HS-5 (cell line): ENCODE data around the gene USF3.

ENCODE experiments used
- DNase-seq: peaks from one replicate; pipeline ENCODE4 v3.0.0-alpha.2; 2012; ENCODE audit warnings: low read depth

The USF3 gene

DNA sequence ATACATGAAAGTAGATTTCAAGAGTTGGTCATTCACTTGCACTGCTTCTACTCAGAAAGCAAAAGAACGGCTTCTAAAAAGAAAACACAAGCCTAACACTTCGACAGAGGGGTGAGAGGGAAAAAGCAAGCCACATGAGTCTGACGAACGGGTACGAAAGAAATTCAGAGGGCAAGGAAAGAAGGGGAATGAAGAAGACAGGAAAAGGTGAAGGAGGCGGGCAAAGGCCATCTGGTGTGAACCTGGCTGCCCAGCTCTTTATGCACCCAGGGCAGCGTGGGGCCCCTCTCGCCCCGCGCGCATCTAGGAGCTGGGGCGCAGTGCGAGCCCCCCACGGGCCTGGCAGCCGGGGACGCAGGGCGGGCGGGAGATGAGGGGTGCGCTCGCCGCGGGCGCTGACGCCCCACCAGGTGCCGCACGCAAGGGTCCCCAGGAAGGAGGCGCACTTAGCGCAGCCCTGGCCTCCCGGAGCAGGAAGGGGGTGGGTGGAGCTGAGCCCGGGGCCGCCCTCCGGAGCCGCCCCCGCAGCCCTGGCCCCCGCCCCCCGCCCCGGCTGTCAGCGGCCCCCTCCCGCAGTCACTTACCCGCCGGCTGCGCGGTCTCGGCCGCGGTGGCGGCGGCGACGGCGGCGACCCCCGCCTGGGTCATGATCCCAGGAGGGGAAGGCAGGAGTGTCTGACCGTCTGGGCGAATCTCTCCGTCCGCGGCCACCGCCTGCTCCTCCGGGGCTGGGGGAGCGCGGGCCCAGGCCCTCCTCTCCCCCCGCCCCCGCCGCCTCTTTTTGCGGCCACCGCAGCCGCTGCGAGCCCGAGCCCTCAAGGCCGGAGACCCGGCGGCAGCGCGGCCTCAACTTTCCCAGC lies at the start of gene USF3:
Gene USF3 (minus strand): TSS at position 857 of the 860 bp plus-strand sequence. CDS start 21,764 bp downstream, outside the sequence.
- DNase-seq: no peak

DNA sequence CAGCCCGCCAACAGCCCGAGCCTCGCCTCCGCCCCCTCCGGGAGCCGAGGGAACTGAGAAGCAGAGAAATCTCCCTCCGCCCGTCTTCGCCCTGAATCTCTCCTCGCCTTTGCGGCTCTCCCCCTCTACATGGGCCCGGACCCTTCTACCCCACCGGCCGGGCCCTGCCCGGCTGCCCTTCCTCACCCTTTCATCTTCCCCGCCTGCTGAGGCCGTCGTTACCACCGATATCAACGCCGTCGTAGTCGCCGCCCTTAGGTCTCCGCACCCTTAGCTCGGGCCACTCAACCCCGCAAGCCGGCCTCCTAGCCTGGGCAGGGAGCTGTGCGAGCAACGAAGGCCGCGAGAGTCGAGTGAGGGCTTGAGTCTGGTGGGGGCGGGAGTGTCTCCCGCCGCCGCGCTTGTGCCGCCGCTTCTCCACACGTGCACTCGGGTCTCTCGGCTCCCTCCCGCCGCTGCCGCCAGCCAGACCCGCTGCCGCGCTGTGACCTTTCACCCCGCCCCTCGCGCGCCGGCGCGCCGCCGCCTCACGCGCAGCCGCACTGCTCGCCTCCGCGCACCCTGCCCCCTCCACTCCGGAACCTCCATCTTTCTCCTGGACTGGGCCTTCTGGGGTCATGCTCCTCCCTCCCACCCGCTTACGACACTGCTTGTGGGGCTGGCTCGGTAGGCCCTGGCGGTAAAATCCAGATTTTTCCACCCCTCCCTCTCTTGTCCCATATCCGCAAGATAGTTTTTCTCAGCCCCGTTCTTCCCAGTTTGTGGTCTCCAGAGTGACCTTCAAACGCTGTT lies 49.5 kb upstream of the USF3 start, which contains the start of gene NAA50:
Gene NAA50 (minus strand): TSS at position 494 of the 792 bp plus-strand sequence. CDS start 300 bp downstream, at position 194.
- DNase-seq: peak; percentile 74

DNA sequence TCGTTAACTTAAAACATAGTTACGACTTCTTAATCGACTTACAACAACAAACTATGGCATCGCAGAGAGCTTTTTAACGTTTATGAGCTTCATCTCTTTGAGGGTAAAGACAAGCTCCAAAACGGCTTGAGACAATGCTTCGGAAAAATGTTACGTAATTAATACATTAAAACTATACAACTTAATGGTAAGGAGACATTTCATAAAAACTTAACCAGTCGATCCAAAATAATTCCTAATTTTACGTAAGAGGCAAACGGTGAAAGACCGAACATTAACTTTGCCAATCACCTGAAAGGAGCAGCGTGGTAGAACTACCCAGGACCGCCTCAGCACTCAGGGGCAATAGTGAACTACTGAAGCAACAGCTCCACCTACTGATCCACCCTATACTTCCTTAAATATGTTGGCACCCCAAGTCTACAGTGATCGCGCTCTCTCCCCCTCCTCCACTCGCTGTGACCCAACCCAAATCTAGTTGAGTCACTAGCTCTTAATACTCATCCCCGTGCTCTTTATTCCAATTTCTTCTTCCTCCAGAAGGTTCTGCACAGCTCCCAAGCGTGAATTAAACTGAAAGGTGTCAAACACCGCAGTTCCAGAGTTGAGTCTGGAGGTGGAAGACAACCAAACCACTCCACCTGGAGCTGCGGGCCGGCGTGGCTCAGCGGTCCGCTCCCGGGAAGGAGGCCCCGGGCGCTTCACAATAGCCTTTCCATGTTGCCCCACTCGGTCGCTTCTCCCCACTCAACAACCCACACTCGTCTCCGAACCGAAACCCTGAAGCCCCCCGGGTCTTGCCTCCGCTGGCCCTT lies 48.7 kb upstream of the USF3 start:
- peak; percentile 82 for DNase-seq

DNA sequence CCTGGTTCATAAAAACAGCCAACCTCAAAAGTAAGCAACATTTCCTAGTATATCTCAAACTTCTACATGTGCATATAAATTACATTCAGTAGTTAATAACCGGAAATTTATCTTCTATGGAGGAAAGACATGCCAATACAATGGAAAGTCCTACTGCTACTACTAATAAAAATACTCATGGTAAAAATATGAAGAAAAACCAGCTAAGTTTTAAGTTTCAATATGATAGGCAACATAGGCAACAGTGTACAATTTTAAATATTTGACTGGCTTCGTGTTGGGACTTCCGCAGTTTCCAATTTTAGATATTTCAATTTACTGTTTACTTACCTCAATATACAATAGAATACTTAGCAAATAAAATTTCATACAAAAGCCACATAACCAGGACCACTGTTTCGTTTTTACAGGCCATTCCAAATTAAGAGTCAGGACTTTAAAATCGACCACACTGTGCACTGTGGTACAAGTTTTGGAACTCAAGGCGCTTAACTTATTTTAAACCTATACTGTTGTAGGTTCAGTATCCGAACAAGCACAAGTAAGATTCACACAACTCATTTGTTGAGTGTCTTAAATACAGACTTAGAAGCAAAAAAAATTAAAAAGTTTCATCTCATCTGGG lies 46.7 kb upstream of the USF3 start:
- no peak for DNase-seq

GRCh38 chr3:113741620-113742019 lies 45.2 kb upstream of the USF3 start:
- DNase-seq: no peak

DNA sequence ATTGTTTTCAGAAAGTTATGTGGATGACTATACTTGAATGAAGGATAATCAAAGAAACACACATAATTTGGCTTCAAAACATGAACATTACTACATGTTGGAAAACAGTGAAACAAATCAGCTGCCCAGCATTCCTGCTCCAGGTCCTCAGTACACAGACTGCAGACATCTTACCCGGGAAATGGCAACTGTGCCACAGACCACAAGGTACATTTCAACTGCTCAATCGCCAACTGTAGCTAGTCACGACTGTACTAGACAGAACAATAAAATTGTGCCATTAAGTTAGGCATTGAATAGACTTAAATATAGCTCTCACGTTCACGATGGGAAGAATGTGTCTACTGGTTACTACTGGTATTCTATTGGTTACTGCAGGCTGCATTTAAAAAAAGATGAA lies 44.6 kb upstream of the USF3 start:
- no peak for DNase-seq

DNA sequence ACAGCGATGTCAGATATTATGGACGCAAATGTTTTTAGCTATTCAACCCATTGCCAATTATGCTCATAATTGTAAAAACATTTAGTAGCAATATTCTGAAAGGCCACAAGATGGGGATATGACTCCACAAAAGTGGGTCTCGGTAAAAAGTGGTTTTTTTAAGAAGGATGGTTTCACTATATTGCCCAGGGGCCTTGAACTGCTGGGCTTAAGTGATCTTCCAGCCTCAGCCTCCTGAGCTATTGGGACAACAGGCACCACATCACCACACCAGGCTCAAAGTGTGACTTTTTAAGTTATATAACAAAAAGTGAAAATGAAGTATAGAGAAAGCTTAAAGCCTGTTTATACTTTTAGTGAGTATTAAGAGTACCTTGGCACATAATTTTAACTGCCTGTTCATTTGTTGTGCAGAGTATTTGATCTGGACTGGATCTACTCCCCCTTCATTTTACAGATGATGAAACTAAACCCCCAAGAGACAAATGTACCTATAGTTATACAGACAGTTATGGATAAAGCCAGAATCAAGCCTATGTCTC lies 40.2 kb upstream of the USF3 start:
- no peak for DNase-seq

- no peak for DNase-seq
These were observed 35.3 kb upstream of the USF3 start for GRCh38 chr3:113731694-113732093.

DNA sequence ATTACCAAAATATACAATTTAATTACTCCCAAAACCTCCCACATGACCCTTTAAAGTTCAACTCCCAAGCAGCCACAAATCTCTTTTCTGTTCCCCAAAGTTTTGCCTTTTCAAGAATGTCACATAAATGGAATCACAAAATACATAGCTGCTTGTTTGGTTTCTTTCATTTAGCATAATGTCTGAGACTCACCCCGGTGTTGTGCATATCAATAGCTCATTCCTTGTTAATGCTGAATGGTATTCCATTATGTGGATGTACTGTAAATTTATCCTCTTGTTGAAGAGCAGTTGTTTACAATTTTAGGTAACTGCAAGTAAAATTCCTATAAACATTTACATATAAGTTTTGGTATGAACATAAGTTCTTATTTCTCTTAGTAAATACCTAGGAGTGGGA lies 34.1 kb upstream of the USF3 start:
- no peak for DNase-seq

GRCh38 chr3:113728661-113729060 lies 32.2 kb upstream of the USF3 start:
- DNase-seq: no peak

- DNase-seq: no peak
These were observed 25.2 kb upstream of the USF3 start for GRCh38 chr3:113721636-113722035.

DNA sequence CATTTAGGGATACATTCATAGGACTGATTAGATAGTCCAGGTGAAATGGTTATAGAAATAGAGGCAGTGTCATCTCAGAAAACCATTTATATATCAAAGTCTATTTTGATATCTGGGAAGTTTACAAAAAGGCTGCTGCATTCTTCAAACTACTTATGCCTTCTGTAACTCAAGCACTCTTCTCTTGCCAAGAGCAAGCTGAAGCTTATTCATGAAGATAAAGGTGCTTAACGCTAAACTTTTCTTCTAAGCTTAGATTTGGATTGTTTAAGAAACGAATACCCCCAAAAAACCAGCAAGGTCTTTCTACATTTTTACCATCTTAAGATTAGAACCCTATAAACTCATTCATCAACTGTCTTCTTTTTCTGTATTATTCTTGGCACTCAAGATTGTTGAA lies 23.3 kb upstream of the USF3 start:
- no peak for DNase-seq

GRCh38 chr3:113719294-113719693 lies 22.9 kb upstream of the USF3 start:
- DNase-seq: no peak

DNA sequence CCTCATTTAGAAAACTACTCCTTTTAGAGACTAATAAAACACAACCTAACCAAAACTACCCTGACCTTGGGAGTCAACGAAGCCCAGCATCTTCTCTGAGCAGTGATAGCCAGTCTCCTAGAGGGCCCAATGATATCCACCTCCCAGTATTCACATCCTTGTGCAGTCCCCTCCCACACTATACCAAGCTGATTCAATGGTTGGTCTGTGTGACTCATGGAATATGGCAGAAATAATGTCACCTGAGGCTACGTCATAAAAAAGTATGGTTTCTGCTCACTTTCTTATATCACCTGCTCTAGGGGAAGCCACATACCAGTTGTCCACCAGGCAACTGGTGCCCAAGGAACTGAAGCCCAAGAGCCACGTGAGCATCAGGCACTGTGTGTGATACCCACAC lies 21.4 kb upstream of the USF3 start:
- no peak for DNase-seq

DNA sequence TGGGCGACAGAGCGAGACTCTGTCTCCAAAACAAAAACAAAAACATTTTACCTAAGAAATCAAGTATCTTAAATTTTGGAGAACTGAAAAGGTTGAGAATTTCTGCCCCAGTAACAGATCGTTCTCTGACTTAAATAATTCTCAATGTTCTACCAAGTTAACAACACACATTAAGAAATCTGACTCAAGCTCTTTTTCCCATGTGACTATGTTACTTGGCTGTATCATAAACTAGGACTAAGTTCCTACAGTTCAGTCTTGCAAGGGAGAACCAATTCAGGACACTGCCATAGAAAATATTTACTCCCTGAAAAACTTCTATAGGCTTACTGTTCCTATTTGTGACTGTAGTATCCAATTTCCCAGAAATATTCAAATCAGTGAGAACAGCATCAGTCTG lies 20.9 kb upstream of the USF3 start:
- DNase-seq: no peak

- DNase-seq: no peak
These were observed 18.3 kb upstream of the USF3 start for GRCh38 chr3:113714702-113715101.

DNA sequence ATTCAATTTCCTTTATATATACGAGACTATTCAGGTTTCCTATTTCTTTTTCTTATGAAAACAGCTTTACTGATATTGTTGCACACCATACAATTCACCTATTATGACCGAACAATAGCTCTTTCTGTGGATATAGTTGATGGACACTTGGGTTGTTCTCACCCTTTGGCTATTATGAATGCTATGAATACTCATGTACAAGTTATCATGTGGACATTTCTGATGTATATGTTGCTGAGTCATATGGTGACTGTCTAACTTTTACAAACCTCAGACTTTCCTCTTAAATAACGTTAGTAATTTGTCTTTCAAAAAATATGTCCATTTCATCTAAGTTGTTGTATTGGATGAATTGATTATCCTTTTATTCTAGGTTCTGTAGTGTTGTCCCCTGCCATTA lies 15.7 kb upstream of the USF3 start:
- no peak for DNase-seq

GRCh38 chr3:113707835-113708234 lies 11.4 kb upstream of the USF3 start:
- no peak for DNase-seq

GRCh38 chr3:113698956-113699355 lies 2.5 kb upstream of the USF3 start:
- no peak for DNase-seq

GRCh38 chr3:113698213-113698742 lies 1.8 kb upstream of the USF3 start:
- DNase-seq: no peak

DNA sequence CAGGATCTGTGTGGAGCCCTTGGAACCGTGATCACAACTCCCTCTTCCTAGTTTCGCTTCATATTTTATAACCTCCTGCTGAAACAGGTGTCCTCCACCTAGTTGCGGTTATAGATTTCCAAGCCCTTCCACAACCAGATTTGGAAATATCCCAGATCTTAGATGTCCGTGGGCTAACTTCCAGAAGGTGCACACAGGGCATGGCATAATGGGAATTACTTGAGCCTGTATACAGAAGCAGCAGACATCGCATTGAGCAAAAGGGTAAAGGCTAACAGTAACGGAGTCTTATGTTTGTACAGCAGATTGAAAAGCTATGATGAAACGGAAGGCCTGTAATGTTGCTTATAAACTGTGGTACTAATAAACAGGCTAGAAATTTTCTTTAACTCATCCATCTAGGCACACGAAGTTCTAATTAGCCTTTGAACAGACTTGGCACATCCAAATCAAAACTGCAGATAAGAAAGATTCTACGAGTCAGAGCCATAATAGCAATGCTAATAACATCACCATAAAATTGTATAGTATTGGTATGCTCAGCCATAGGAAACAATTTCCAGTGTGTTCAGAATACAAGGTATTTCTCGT lies 1.2 kb upstream of the USF3 start:
- no peak for DNase-seq
